ENCODE measurements around the gene APPL1.

DNA sequence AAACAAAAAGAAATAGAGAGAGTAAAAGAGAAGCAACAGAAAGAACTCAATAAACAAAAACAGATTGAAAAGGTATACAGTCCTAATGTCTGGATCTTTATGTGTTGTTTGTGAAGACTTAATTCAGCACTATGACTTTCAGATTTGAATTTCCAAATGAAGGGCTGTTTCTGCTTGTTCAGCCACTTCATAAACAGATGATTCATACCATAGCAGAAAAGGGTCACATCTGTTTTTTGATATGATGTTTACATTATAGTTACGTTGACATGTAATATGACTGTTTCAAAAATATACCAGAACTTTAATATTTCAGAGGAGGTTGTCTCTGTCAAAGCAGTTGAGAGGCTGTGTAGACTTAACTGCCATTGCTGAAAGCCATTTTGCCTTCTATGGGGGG, 40.9 kb downstream of the APPL1 start:
- TF ChIP-seq POLR2A (IDR thresholded peaks at IDR 0.05; ENCODE audit: low read depth, low read length) (no peak), POLR2AphosphoS5 (IDR thresholded peaks at IDR 0.05; ENCODE audit: low read depth, low read length) (no peak), TAF1 (IDR thresholded peaks at IDR 0.05; ENCODE audit: low read depth, low read length) (no peak), PAX5 (IDR thresholded peaks at IDR 0.05; ENCODE audit: insufficient read depth, low read length, severe bottlenecking) (no peak), SPI1 (IDR thresholded peaks at IDR 0.05; ENCODE audit: low read depth, low read length) (no peak)
